KG1 (cell line): ENCODE results near the gene AP4S1.

Experiments used
- DNase-seq: peaks from one replicate; lab custom pipeline; 2025; lab: John Stamatoyannopoulos, UW

Gene AP4S1

DNA sequence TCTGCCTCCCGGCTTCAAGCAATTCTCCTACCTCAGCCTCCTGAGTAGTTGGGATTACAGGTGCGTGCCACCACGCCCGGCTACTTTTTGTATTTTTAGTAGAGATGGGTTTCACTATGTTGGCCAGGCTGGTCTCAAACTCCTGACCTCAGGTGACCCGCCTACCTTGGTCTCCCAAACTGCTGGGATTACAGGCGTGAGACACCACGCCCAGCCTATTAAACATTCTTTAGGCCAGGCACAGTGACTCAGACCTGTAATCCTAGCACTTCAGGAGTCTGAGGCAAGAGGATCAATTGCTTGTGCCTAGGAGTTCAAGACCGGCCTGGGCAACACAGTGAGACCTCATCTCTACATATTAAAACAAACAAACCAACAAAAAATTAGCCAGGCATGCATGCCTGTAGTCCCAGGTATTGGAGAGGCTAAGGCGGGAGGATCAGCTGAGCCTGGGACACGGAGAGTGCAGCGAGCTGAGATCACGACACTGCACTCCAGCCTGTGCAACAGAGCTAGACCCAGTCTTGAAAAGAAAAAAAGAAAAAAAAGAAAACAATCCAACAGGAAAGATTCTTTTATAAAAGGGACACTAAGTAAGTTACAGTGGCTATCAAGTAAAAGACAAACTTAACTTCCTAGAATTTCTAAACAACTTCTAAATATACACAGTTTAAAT lies 111.9 kb downstream of the AP4S1 start:
- DNase-seq: no peak

DNA sequence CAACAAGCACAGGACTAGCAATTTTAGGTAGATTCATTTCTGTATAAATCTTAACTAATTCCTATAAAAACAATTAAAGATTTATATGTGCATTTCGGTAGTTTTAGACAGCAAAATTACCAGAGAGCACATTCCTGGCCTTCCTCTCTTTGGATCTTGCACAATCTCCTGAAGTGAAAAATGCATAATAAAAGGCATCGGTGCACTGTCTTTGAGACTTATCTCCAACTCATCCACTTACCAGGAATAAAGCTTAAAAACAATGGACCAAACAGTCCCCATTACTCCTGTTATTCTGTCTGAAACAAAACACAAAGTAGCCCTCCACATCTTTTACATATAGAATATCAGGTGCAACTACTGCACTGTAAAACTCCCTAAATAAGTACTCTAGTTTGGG lies 112.9 kb downstream of the AP4S1 start:
- no peak for DNase-seq

DNA sequence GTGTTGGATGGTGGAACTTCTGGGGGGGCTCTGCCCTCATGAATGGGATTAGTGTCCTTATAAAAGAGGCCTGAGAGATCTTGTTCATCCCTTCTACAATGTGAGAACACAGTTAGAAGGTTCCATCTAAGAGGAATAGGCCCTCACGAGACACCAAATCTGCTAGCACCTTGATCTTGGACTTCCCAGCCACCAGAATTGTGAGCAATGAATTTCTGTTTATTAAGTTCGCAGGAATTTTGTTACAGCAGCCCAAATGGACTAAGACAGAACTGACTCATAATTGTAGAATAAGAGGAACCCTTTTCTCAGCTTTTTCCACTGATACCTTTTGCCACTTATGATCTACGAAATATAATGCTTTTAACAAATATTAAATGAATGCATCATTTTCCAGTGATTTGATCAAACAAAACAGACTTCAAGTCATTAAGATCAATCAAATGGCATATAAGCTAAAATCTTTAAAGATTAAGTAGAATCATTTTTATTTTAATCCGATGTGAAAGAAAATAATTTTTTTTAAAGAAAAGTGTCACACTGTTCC lies 113.9 kb downstream of the AP4S1 start:
- DNase-seq: no peak

DNA sequence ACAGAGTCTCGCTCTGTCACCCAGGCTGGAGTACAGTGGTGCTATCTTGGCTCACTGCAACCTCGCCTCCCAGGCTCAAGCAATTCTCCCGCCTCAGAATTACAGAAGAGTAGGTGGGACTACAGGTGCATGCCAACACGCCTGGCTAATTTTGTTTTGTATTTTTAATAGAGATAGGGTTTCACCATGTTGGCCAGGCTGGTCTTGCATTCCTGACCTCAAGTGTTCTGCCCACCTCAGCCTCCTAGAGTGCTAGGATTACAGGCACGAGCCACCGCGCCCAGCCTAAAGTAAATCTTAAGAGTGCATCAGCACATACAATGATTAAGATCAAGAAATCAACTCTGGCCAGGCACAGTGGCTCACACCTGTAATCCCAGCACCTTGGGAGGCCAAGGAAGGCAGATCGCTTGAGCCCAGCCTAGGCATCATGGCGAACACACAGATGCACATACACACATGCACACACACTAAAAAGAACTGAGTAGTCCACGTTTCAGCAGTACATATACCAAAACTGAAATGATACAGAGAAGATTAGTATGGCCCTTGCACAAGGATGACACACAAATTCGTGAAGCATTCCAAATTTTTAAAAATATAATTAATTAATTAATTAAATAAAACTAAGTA lies 117.1 kb downstream of the AP4S1 start:
- no peak for DNase-seq
